Measurements from ENCODE around the gene SERPINA9. TPM values are rescaled to one million over a fixed set of nuclear protein-coding genes. Genes with fewer than 3 reads are reported as not detected.

SERPINA9 gene
- total and polyA plus RNA-seq, 2 of the 8 experiments (the other 6 are each of a cell fraction or from before 2014, with no cell fraction given) = not detected

DNA sequence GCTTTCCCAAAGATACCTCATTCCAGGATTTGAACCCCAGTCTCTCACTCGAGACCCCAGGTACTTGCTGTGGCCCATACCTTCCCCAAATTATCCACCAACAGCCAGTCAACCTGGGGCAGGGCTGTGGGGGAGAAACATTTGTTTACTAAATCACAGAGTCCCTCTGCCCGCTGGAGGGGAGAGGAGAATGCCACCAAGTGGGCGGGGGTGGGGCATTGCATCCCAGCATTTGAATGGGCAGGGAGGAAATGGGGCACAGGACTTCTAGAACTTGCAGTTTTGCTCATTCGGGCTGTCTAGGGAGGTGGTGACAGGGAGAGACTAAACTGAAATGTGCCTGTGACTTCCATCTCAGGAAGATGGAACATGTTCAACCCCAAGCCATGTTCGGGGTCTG lies 10.9 kb upstream of the SERPINA9 start:
- Histone ChIP-seq H3K27me3 (replicated peaks in 1 of 4; ENCODE audit: control insufficient read depth in 3 of 4, extremely low read depth in 1 of 4, insufficient read depth in 3 of 4, low read length in 3 of 4) (no peaks in the 10 kb centered on the region), H3K27ac (ENCODE audit: low read depth, low read length) (no peak overlapping the region), H2BK20ac (ENCODE audit: low read length) (peak overlapping the region; percentile 51; the same call in 1 of the 2 replicates), H4K8ac (ENCODE audit: extremely low read depth, insufficient read depth, low read length) (no peak overlapping the region), H3K56ac (replicated peaks; ENCODE audit: insufficient read length, low read depth, low read length) (no peak overlapping the region), H2AK5ac (ENCODE audit: low read depth, low read length) (no peak overlapping the region), H3K23ac (ENCODE audit: insufficient read length) (no peak overlapping the region), H3K9ac (replicated peaks in 1 of 4; ENCODE audit: extremely low read depth in 1 of 4, low read depth in 3 of 4, low read length in 3 of 4) (no peak overlapping the region), H3K4me1 (replicated peaks in 1 of 4; ENCODE audit: control insufficient read depth in 3 of 4, insufficient read depth in 4 of 4, low read length in 3 of 4) (peaks cover 0 to 14% (median 11%) of the 10 kb centered on the region in 4 experiments; a peak in 6 of 7 replicates), H3K79me1 (ENCODE audit: low read depth, low read length) (no peaks in the 10 kb centered on the region), H2BK120ac (replicated peaks; ENCODE audit: low read depth, low read length) (no peak overlapping the region), H4K5ac (ENCODE audit: insufficient read length, low read depth, low read length) (no peak overlapping the region), H3K18ac (ENCODE audit: extremely low read depth, low read length) (peak overlapping the region; percentile 86), H3K9me3 (ENCODE audit: insufficient read depth in 2 of 2, low read depth in 1 of 2, low read length in 1 of 2) (no peaks in the 10 kb centered on the region), H2AFZ (ENCODE audit: low read length) (0 out of 2 replicates have a peak overlapping the region, but pooled peaks have one; percentile 94), H4K91ac (replicated peaks; ENCODE audit: insufficient read length, low read length) (no peak overlapping the region), H2BK5ac (ENCODE audit: low read depth, low read length) (no peak overlapping the region), H3K79me2 (ENCODE audit: control insufficient read depth in 1 of 2, insufficient read depth in 2 of 2, low read length in 2 of 2) (no peaks in the 10 kb centered on the region), H3K4me2 (ENCODE audit: insufficient read depth in 1 of 2, low read depth in 2 of 2, low read length in 2 of 2) (peak overlapping the region; percentile 45 to 74), H2BK15ac (ENCODE audit: low read length) (peak overlapping the region; percentile 6; the same call in 1 of the 2 replicates), H3K23me2 (ENCODE audit: low read depth, low read length) (peaks cover 3% of the 10 kb centered on the region; the same call in 1 of the 2 replicates), H3K14ac (ENCODE audit: insufficient read length) (no peak overlapping the region), H3K4ac (replicated peaks; ENCODE audit: insufficient read length, low read depth, low read length) (no peak overlapping the region), H2BK12ac (ENCODE audit: low read depth, low read length) (peak overlapping the region; percentile 30; the same call in 1 of the 2 replicates), H3K4me3 (ENCODE audit: extremely low read depth in 1 of 4, insufficient read depth in 2 of 4, low read depth in 3 of 4, low read length in 4 of 4) (peak overlapping the region in 2 of 4 experiments; percentile 43 to 55; a peak in 4 of 8 replicates), H3K36me3 (ENCODE audit: control insufficient read depth in 2 of 4, insufficient read depth in 4 of 4, low read length in 3 of 4) (no peaks in the 10 kb centered on the region), H4K20me1 (replicated peaks in 1 of 2; ENCODE audit: control insufficient read depth in 1 of 2, insufficient read depth in 2 of 2, low read length in 2 of 2) (no peaks in the 10 kb centered on the region)
- ChIA-PET POLR2A (ENCODE audit: partially characterized antibody) (interaction anchor here (0.9 to 1.3 kb wide), 5 partner anchors 13 to 63 kb away, joined by 3 to 8 read pairs (median 4); no protein-coding TSS in a partner anchor), CTCF (ENCODE audit: partially characterized antibody) (interaction anchor here (0.6 to 5.1 kb wide), 58 partner anchors 8 to 975 kb away, joined by 3 to 78 read pairs (median 6); partner anchors contain the start of genes SERPINA4 and SERPINA9)
- DNase-seq (ENCODE audit: low read depth in 1 of 2, low spot score in 2 of 2) = no peak
- TF ChIP-seq EP300 (IDR thresholded peaks at IDR 0.05; ENCODE audit: borderline replicate concordance in 1 of 2, low read depth in 2 of 2, low read length in 2 of 2) (no peak), SP4 (IDR thresholded peaks at IDR 0.05; ENCODE audit: low read length) (no peak), CBX8 (IDR thresholded peaks at IDR 0.05; ENCODE audit: borderline replicate concordance, low read depth, low read length) (no peak), CTBP2 (IDR thresholded peaks at IDR 0.05; ENCODE audit: borderline replicate concordance, insufficient read depth, insufficient read length, low read length) (no peak)
- WGBS, 2 experiments (ENCODE audit: extremely low coverage in 1 of 2, insufficient coverage in 1 of 2, insufficient read length in 1 of 2, insufficient replicate concordance in 2 of 2, low coverage in 1 of 2, low lambda C conversion rate in 2 of 2, missing lambda C conversion rate in 1 of 2) = 39% methylated on average over 5 of the region's 5 CpGs; no CpG with 5 or more reads in 1 of the 2 experiments
- no peak for FAIRE-seq

Data from H1 (cell line).